ENCODE data around the gene ANKRD33B.
"Not testable (repeated sequence)": the region's sequence is repeated elsewhere in the genome, so short reads cannot be mapped to it uniquely, and the experiment has no call there.

Gene ANKRD33B

DNA sequence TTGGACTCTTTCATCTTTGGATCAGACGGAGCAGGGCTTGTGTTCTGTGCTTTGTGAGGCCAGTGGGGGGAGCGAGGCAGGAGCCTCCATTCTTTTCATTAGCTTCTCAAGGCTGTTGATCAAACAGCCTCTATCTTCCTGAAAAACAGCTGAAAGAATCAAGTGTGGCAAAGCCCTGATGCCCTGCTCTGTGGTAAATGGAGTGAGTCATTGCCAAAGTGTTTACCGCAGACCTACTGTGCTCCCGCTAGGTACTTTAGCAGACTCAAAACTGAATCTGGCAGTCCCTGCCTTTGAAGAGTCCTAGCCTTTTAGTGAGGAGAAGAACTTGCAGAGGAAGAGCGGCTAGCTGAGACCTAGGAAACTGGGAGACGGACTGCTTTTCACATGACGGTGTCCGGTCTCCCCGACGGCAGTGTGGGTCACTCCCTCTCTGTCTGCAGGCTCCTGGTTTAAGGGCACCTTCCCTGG is 3.3 kb downstream of the ANKRD33B start:
- H3K79me2 ChIP-seq (ENCODE audit: insufficient read depth, low read length): peaks cover 77% of the 10 kb centered on the region
- peak overlapping the region in 1 of 2 experiments; percentile 92; a peak in 2 of 4 replicates for H3K4me3 ChIP-seq (ENCODE audit: low read depth in 1 of 2, low read length in 2 of 2)
- H3K27me3 ChIP-seq (ENCODE audit: insufficient read depth, low read length, poor library complexity): no peaks in the 10 kb centered on the region
- H3K36me3 ChIP-seq (ENCODE audit: insufficient read depth, low read length): peaks cover 2% of the 10 kb centered on the region
- H3K4me1 ChIP-seq (ENCODE audit: insufficient read depth, low read length): peaks cover 60% of the 10 kb centered on the region
- TF ChIP-seq EZH2 (IDR thresholded peaks at IDR 0.05; ENCODE audit: borderline replicate concordance, low read depth, low read length, severe bottlenecking): no peak
- H2AFZ ChIP-seq (ENCODE audit: low read depth, low read length): no peak overlapping the region
- peaks cover 36% of the 10 kb centered on the region for H4K20me1 ChIP-seq (ENCODE audit: insufficient read depth, low read length)
- H3K27ac ChIP-seq (ENCODE audit: low read length): peak overlapping the region; percentile 84
- peak overlapping the region; percentile 79 for H3K9ac ChIP-seq (ENCODE audit: low read depth, low read length)
- no peaks in the 10 kb centered on the region for H3K9me3 ChIP-seq (ENCODE audit: insufficient read depth, low read length, severe bottlenecking)
- no peak for ATAC-seq (ENCODE audit: insufficient read depth, low read depth)
- no peak for DNase-seq
- peak overlapping the region; percentile 68 for H3K4me2 ChIP-seq (ENCODE audit: insufficient read depth, low read length)

DNA sequence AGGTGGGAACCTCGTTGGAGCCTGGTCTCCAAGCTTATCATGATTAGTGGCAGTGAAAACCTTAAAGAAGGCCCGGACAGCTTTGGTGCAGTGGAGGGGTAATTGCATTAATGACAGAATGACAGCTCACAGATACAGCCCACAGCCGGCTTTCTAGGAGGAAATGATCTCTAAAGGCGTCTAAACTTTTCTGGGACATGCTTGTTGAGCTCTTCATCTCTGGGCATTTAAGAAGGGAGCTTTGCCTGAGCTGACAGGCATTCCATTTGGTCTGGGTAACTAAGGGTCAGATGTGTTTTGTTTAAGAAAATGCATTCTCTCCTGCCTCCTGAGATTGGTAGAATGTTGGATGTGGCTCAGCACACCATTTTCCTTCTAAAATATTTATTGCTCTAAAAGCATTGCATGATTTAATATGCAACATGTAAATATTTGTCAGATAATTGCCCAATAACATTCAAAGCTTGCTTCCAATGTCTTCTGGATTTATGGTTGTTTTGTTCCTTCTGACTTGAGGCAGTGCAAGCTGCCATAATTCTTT is 4.0 kb downstream of the ANKRD33B start:
- no peak overlapping the region; the same call in 1 of the 2 replicates for H3K9ac ChIP-seq (ENCODE audit: low read depth, low read length)
- no peaks in the 10 kb centered on the region for H3K27me3 ChIP-seq (ENCODE audit: insufficient read depth, low read length, poor library complexity)
- H3K79me2 ChIP-seq (ENCODE audit: insufficient read depth, low read length): peaks cover 84% of the 10 kb centered on the region
- H3K4me3 ChIP-seq (ENCODE audit: low read depth in 1 of 2, low read length in 2 of 2): peak overlapping the region in 1 of 2 experiments; percentile 92; a peak in 1 of 4 replicates
- peaks cover 36% of the 10 kb centered on the region for H4K20me1 ChIP-seq (ENCODE audit: insufficient read depth, low read length)
- ATAC-seq (ENCODE audit: insufficient read depth, low read depth) (no peak), DNase-seq (no peak)
- peaks cover 9% of the 10 kb centered on the region for H3K36me3 ChIP-seq (ENCODE audit: insufficient read depth, low read length)
- H3K9me3 ChIP-seq (ENCODE audit: insufficient read depth, low read length, severe bottlenecking): no peaks in the 10 kb centered on the region
- H3K4me2 ChIP-seq (ENCODE audit: insufficient read depth, low read length): peak overlapping the region; percentile 68
- TF ChIP-seq, protein P1, sequence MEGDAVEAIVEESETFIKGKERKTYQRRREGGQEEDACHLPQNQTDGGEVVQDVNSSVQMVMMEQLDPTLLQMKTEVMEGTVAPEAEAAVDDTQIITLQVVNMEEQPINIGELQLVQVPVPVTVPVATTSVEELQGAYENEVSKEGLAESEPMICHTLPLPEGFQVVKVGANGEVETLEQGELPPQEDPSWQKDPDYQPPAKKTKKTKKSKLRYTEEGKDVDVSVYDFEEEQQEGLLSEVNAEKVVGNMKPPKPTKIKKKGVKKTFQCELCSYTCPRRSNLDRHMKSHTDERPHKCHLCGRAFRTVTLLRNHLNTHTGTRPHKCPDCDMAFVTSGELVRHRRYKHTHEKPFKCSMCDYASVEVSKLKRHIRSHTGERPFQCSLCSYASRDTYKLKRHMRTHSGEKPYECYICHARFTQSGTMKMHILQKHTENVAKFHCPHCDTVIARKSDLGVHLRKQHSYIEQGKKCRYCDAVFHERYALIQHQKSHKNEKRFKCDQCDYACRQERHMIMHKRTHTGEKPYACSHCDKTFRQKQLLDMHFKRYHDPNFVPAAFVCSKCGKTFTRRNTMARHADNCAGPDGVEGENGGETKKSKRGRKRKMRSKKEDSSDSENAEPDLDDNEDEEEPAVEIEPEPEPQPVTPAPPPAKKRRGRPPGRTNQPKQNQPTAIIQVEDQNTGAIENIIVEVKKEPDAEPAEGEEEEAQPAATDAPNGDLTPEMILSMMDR (IDR thresholded peaks at IDR 0.05; ENCODE audit: borderline replicate concordance, extremely low read depth, low read length, poor library complexity, severe bottlenecking): no peak
- no peak for TF ChIP-seq EZH2 (IDR thresholded peaks at IDR 0.05; ENCODE audit: borderline replicate concordance, low read depth, low read length, severe bottlenecking)
- H2AFZ ChIP-seq (ENCODE audit: low read depth, low read length): no peak overlapping the region
- H3K27ac ChIP-seq (ENCODE audit: low read length): peak overlapping the region; percentile 84; the same call in 1 of the 2 replicates
- H3K4me1 ChIP-seq (ENCODE audit: insufficient read depth, low read length): peaks cover 63% of the 10 kb centered on the region

DNA sequence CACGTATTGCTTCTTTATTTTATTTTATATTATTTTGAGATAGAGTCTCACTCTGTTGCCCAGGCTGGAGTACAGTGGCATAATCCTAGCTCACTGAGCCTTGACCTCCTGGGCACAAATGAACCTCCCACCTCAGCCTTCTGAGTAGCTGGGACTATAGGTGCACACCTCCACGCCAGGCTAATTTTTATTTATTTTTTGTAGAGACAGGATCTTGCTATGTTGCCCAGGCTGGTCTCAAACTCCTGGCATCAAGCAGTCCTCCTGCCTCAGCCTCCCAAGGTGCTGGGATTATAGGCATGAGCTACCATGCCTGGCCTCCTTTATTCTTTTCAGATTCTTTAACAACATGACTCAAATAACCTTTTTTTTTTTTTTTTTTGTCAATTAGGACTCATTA is 6.7 kb downstream of the ANKRD33B start:
- Histone ChIP-seq H4K20me1 (ENCODE audit: insufficient read depth, low read length) (peaks cover 28% of the 10 kb centered on the region), H3K36me3 (ENCODE audit: insufficient read depth, low read length) (peaks cover 13% of the 10 kb centered on the region), H3K79me2 (ENCODE audit: insufficient read depth, low read length) (peaks cover 93% of the 10 kb centered on the region), H3K4me1 (ENCODE audit: insufficient read depth, low read length) (peaks cover 49% of the 10 kb centered on the region)
- H3K27ac ChIP-seq (ENCODE audit: low read length); H3K9ac ChIP-seq (ENCODE audit: low read depth, low read length); H2AFZ ChIP-seq (ENCODE audit: low read depth, low read length); ATAC-seq (ENCODE audit: insufficient read depth, low read depth); H3K4me3 ChIP-seq (ENCODE audit: low read depth in 1 of 2, low read length in 2 of 2); H3K9me3 ChIP-seq (ENCODE audit: insufficient read depth, low read length, severe bottlenecking); DNase-seq; H3K27me3 ChIP-seq (ENCODE audit: insufficient read depth, low read length, poor library complexity); H3K4me2 ChIP-seq (ENCODE audit: insufficient read depth, low read length): not testable (repeated sequence)

DNA sequence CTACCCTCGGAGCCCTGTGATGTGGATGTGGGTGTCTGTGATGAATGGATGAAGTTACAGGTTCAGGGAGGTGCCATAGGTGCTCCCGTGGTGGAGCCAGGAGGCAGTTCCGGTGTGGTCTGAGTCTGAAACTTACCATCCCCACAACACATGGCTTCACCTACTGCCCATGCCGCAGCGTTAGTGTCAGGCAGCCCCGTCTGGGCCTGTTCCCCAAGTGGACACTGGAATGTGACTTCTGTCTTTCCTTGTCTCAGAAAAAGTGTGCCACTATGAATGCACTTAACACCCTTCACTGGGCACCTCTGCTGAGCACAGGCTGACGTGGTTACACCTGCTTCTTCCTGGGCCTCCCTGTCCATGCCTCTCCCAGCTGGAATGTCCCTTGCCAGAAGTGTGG is 8.6 kb downstream of the ANKRD33B start:
- Histone ChIP-seq H3K9ac (ENCODE audit: low read depth, low read length) (no peak overlapping the region), H3K27me3 (ENCODE audit: insufficient read depth, low read length, poor library complexity) (no peaks in the 10 kb centered on the region), H3K4me1 (ENCODE audit: insufficient read depth, low read length) (peaks cover 47% of the 10 kb centered on the region), H3K4me2 (ENCODE audit: insufficient read depth, low read length) (no peak overlapping the region), H3K4me3 (ENCODE audit: low read depth in 1 of 2, low read length in 2 of 2) (no peak overlapping the region), H3K79me2 (ENCODE audit: insufficient read depth, low read length) (peaks cover 93% of the 10 kb centered on the region), H3K27ac (ENCODE audit: low read length) (peak overlapping the region; percentile 3; the same call in 1 of the 2 replicates), H2AFZ (ENCODE audit: low read depth, low read length) (no peak overlapping the region), H4K20me1 (ENCODE audit: insufficient read depth, low read length) (peaks cover 10% of the 10 kb centered on the region; the same call in 1 of the 2 replicates), H3K36me3 (ENCODE audit: insufficient read depth, low read length) (peaks cover 17% of the 10 kb centered on the region), H3K9me3 (ENCODE audit: insufficient read depth, low read length, severe bottlenecking) (no peaks in the 10 kb centered on the region)
- ATAC-seq (ENCODE audit: insufficient read depth, low read depth): no peak
- DNase-seq: no peak
- TF ChIP-seq, protein P1 (IDR thresholded peaks at IDR 0.05; ENCODE audit: borderline replicate concordance, extremely low read depth, low read length, poor library complexity, severe bottlenecking): no peak
- no peak for TF ChIP-seq EZH2 (IDR thresholded peaks at IDR 0.05; ENCODE audit: borderline replicate concordance, low read depth, low read length, severe bottlenecking)

All from DND-41 (cell line).